ENCODE measurements around the gene SLC25A17.

DNA sequence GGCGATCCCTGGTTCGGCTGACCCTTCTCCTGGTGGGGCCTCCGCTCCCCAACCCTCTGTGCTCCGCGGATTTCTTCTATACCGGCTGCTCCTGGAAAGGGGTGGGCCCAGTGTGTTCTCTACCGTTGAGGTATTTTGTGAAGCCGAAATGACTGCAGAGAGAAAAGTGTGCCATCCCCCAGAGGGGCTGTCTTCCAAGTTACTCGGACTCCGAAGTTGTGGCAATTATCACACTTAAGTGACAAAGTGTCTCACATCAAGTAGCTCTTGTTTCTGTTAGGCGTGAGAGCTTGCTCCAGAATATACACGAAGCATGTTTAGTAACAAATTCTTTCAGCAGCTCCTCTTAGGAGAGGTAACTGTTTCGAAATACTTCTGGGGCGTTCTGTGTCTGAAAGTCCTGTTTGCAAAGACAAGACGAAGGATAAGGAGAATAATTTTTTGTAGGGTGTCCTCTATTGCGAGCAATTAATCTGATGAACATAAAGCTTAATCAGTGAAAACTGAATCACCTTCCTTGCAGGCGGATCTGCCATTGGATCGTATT lies 38.2 kb upstream of the SLC25A17 start:
- TF ChIP-seq, protein P1, sequence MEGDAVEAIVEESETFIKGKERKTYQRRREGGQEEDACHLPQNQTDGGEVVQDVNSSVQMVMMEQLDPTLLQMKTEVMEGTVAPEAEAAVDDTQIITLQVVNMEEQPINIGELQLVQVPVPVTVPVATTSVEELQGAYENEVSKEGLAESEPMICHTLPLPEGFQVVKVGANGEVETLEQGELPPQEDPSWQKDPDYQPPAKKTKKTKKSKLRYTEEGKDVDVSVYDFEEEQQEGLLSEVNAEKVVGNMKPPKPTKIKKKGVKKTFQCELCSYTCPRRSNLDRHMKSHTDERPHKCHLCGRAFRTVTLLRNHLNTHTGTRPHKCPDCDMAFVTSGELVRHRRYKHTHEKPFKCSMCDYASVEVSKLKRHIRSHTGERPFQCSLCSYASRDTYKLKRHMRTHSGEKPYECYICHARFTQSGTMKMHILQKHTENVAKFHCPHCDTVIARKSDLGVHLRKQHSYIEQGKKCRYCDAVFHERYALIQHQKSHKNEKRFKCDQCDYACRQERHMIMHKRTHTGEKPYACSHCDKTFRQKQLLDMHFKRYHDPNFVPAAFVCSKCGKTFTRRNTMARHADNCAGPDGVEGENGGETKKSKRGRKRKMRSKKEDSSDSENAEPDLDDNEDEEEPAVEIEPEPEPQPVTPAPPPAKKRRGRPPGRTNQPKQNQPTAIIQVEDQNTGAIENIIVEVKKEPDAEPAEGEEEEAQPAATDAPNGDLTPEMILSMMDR (conservative IDR thresholded peaks at IDR 0.05): no peak
- no peak for TF ChIP-seq EZH2 (IDR thresholded peaks at IDR 0.05; ENCODE audit: low read depth)
